Upper lobe of left lung (tissue), 4 donors: ENCODE results near the gene CHD5.

Source experiments
- CTCF ChIP-seq, 6 experiments: fragments of 450-650 bp in 4 of 6; fragments of 200-600 bp in 2 of 6; sonication (generic) in 2 of 6; IDR thresholded peaks; one replicate each; pipeline ENCODE4 v1.5.1; 2016 to 2019; ENCODE audit warnings: antibody characterized with exemption in 6 of 6
- EP300 ChIP-seq, 4 donors: sonication (generic); formaldehyde crosslinking; IDR thresholded peaks; one replicate each; pipeline ENCODE4 v1.5.1; 2017; ENCODE audit warnings: antibody characterized with exemption in 4 of 4, control low read depth in 2 of 4
- POLR2A ChIP-seq, 4 donors: fragments of 450-650 bp; IDR thresholded peaks; one replicate each; pipeline ENCODE4 v1.5.1; 2016 to 2017; ENCODE audit warnings: antibody characterized with exemption in 4 of 4, mild to moderate bottlenecking in 2 of 4
- POLR2AphosphoS5 ChIP-seq, 2 donors: sonication (generic); formaldehyde crosslinking; IDR thresholded peaks; one replicate each; pipeline ENCODE4 v1.5.1; 2017; ENCODE audit warnings: antibody characterized with exemption in 2 of 2

GRCh38 chr1:6178751-6179563 lies 1.2 kb downstream of the CHD5 start:
- TF ChIP-seq CTCF (IDR thresholded peaks at IDR 0.05) (no peak), POLR2A (IDR thresholded peaks at IDR 0.05) (no peak), POLR2AphosphoS5 (IDR thresholded peaks at IDR 0.05) (no peak), EP300 (IDR thresholded peaks at IDR 0.05) (no peak)
